ENCODE measurements around the gene MCM8.

- TF ChIP-seq CTCF (conservative IDR thresholded peaks at IDR 0.05; ENCODE audit: low read depth in 2 of 2) (no peak), POLR2AphosphoS5 (IDR thresholded peaks at IDR 0.05; ENCODE audit: low read depth) (no peak), EZH2 (IDR thresholded peaks at IDR 0.05; ENCODE audit: low read depth, unreplicated experiment) (no peak), EZH2phosphoT487 (IDR thresholded peaks at IDR 0.05; ENCODE audit: unreplicated experiment) (no peak), CREB1 (CRISPR knock-in tag; IDR thresholded peaks at IDR 0.05; ENCODE audit: low read depth) (no peak)
- TF ChIP-seq, protein P1, sequence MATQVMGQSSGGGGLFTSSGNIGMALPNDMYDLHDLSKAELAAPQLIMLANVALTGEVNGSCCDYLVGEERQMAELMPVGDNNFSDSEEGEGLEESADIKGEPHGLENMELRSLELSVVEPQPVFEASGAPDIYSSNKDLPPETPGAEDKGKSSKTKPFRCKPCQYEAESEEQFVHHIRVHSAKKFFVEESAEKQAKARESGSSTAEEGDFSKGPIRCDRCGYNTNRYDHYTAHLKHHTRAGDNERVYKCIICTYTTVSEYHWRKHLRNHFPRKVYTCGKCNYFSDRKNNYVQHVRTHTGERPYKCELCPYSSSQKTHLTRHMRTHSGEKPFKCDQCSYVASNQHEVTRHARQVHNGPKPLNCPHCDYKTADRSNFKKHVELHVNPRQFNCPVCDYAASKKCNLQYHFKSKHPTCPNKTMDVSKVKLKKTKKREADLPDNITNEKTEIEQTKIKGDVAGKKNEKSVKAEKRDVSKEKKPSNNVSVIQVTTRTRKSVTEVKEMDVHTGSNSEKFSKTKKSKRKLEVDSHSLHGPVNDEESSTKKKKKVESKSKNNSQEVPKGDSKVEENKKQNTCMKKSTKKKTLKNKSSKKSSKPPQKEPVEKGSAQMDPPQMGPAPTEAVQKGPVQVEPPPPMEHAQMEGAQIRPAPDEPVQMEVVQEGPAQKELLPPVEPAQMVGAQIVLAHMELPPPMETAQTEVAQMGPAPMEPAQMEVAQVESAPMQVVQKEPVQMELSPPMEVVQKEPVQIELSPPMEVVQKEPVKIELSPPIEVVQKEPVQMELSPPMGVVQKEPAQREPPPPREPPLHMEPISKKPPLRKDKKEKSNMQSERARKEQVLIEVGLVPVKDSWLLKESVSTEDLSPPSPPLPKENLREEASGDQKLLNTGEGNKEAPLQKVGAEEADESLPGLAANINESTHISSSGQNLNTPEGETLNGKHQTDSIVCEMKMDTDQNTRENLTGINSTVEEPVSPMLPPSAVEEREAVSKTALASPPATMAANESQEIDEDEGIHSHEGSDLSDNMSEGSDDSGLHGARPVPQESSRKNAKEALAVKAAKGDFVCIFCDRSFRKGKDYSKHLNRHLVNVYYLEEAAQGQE (IDR thresholded peaks at IDR 0.05; ENCODE audit: unreplicated experiment) = no peak
These were observed 56.7 kb downstream of the MCM8 start for GRCh38 chr20:6007094-6007528.

Data from GM23338 (cell line).